Left forelimb (tissue), 1 donor: ENCODE results near the gene KRTAP2-2.
"Not testable (repeated sequence)": the region's sequence is repeated elsewhere in the genome, so short reads cannot be mapped to it uniquely, and the experiment has no call there.

Experiments
- DNase-seq: peaks from one replicate; pipeline ENCODE4 v3.0.0-alpha.2; 2018; ENCODE audit warnings: low spot score

Gene KRTAP2-2

DNA sequence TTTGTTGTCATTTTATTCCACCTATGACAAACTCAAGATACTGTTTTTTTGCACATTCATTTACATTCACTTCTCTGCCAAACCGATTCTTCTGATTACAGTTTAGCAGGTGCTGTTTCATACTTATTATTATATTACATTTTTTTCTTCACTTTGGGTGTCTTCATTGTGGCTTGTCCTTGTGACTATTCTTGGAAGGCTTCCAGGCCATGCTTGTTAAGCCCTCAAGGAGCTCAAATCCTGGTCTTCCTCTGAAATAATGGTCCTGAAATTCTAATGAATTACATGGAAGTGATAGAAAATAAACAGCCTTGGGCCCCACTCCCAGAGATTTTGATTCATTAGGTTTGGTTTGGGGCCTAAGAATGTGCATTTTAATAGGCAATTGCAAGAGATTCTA, 9.3 kb upstream of the KRTAP2-2 start:
- DNase-seq, result no peak

GRCh38 chr17:41063449-41063848, 8.4 kb upstream of the KRTAP2-2 start:
- DNase-seq, result no peak

DNA sequence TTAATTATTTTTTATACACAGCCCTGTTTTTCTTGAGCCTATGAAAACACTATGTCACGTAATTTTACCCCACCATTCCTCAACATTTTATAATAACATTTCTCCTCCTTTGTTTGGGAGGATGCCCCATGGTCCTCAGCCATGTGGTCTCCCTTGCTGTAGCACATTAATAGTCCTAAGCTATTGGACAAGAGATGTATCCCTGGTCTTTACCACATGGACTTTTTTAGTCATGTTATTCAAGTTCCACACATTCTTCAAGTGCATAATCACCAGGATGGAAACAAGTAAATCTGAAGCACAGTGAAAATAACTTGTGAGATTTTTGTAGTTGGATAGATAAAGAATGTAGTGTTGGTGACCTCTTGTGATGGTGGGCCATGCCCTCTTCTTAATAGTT, 6.9 kb upstream of the KRTAP2-2 start:
- DNase-seq, result no peak

GRCh38 chr17:41060052-41060604, 5.1 kb upstream of the KRTAP2-2 start, which contains the start of gene KRTAP2-3:
KRTAP2-3 (minus strand) TSS chr17:41060114; CDS start chr17:41060050, 64 bp downstream.
- DNase-seq, result no peak

DNA sequence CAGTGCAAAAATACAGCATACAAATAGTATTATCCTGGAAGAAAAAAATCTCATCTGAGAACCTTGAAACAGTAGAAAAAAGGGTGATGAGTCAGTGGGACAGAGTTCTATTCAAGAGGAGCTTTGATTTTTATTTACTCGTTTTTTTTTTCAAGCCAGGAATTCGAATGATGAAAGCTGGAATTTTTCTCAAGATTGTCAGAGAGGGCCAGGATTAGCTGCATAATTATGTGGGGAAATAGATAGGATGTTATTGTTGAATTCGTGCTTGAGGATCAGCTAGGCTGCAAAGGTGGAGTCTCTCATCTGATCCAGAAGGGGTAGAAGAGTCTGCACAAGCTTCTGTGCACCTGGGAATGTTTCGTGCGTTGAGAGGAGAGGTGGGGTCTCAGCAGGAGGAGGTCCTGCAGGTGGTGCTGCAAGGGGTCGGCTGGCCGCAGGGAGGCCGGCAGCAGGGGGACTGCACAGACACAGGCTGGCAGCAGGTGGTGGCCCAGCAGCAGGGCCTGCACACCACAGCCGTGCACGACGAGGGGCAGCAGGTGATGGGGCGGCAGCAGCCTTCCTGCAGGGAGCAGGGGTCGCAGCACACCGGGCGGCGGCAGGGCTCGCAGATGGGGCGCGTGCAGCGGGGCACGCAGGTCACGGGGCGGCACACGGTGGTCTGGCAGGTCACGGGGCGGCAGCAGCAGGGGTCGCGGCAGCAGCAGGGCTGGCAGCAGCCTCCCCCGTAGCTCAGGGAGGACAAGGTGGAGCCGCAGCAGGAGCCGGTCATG, 4.4 kb upstream of the KRTAP2-2 start:
- not testable (repeated sequence) for DNase-seq

- no peak for DNase-seq
Observed at GRCh38 chr17:41058741-41059140, 3.7 kb upstream of the KRTAP2-2 start.

GRCh38 chr17:41057547-41057946, 2.5 kb upstream of the KRTAP2-2 start:
- DNase-seq, result no peak

- DNase-seq, result not testable (repeated sequence)
Observed at GRCh38 chr17:41054556-41054955, 474 bp downstream of the KRTAP2-2 start.

DNA sequence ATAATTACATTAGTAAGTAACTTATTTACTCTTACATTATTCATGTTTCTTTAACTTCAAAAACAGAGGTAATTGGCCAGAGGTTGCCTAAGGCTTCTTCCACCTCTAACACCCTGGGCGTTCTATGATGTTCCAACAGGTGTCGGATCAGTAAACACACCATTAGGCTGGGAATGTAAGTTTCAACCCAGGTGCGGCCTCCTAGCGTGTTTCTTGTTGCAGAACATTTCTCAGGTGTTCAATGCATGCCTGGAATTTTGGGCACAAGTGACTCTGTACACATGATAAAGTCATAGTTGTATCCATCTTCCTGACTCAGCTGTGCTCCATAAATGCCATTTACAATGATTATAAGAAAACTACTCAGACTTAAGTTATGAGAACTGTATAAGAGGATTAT, 1.0 kb downstream of the KRTAP2-2 start:
- DNase-seq, result no peak

GRCh38 chr17:41052566-41052965, 2.5 kb downstream of the KRTAP2-2 start:
- DNase-seq, result no peak

DNA sequence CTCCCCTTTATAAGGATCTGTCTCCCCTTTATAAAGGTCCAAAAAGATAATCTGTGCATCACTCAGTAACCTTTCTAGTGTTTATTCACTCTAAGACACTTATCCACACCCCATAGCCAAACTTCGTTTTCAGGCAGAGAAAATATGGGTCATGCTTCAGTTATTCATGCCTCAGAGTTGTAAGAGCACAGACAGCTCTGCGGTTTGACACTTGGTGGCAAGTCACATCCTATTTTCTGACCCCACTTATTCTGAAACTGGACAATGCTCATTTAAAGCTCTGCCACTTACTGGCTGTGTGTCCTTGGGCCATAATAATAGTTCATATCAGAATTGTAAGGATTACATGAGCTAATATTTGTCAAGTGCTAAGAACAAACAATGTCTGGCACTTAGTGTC, 5.9 kb downstream of the KRTAP2-2 start:
- no peak for DNase-seq

DNA sequence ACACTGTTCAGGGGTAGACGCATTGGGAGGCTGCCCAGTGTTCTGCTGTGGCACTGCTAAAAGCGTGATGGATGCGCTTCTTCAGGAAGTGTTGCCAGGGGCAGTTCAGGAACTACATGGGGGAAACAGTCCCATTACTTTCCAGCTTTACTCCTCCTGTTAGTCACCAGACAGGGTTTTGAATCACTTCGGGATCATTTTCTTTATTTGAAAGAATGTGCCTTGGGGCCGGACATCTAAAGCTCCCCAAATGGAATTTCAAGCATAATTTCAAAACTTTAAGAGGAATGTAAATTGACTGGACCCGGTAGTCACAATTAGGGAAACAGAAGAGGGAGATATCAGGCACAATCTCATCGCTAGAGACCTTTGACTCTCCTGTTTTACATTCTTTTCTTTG, 6.6 kb downstream of the KRTAP2-2 start:
- no peak for DNase-seq

DNA sequence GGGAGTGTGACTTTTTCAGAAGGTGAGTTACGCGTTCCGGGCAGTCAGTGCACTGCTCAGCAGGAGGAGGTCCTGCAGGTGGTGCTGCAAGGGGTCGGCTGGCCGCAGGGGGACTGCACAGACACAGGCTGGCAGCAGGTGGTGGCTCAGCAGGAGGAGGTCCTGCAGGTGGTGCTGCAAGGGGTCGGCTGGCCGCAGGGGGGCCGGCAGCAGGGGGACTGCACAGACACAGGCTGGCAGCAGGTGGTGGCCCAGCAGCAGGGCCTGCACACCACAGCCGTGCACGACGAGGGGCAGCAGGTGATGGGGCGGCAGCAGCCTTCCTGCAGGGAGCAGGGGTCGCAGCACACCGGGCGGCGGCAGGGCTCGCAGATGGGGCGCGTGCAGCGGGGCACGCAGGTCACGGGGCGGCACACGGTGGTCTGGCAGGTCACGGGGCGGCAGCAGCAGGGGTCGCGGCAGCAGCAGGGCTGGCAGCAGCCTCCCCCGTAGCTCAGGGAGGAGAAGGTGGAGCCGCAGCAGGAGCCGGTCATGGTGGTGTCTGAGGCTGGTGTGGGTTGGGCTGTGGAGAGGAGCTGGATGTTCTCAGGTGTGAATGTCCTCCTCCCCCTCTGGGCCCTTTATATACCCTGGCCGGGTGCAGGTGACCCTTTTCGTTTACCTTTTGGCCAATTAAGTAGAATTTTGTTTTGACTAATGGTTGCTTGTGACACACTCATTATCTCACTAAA, 8.1 kb downstream of the KRTAP2-2 start, which contains the start of gene KRTAP2-1:
TSS of gene KRTAP2-1 (minus strand) at position 582 of the 731 bp plus-strand sequence. CDS start at position 533, 49 bp downstream.
- DNase-seq, result not testable (repeated sequence)

DNA sequence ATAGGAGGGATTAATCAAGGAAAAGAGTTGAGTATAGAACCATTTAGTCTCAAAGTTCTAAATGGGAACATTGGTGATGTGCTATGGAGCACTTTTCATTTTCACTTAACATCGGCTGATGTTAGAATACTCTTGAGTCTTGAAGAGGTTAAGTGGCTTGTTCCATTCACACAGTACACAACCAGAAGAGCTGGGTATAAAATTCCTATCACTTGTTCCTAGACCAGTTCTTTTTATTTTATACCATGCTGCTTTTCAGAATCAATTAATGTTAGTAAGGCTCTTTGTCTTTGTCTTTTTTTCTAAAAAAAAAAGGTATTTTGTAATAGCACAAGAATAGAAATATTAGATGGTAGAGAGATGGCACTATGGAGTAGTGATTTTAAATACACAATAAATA, 12.1 kb downstream of the KRTAP2-2 start:
- DNase-seq, result no peak

- peak; percentile 65 for DNase-seq
Observed at GRCh38 chr17:41040783-41041571, 14.1 kb downstream of the KRTAP2-2 start, which contains the start of gene KRTAP1-1. KRTAP1-1 (minus strand) TSS chr17:41041450; CDS start chr17:41041397, 53 bp downstream.

DNA sequence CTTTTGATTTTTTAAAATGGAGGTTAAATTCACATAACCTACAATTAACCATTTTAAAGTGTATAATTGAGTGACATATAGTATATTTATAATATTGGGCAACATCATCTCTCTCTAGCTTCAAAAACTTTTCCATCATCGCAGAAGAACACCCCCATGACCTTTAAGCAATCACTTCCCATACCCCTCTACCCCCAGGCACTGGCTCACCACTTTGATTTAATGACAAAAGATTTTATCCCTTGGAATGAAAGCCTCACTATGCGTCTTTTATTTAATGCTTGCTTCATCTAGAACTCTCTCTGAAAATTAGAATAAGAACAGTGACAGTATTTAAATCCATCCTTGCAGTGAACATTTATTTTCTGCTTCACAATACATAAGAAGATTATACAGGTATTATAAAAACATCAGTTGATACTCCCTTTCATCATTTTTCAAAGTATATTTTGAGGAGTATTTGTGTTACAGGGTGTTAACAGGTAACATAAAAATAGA, 17.1 kb downstream of the KRTAP2-2 start:
- DNase-seq, result no peak

DNA sequence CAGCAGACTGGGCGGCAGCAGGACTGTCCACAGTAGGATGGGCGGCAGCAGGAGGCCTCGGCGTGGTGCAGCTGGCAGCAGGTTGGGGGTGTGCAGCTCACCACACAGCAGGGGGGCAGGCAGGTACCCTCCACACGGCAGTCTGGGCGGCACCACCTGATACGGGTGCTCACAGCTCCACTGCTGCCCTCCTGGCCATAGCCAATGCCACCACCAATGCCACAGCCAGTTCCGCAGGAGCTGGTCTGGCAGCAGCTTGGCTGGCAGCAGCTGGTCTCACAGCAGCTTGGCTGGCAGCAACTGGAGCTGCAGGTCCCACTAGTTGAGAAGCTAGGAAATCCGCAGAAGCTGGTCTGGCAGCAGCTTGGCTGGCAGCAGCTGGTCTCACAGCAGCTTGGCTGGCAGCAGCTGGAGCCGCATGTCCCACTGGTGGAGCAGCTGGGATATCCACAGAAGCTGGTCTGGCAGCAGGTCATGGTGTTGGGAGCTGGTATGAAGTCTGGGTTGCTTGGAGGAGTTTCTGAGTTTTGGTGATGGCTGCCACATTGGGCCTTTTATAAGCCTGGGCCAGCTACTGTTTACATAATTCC, 20.6 kb downstream of the KRTAP2-2 start, which contains the start of gene KRTAP1-3:
TSS of gene KRTAP1-3 (minus strand) at position 529 of the 590 bp plus-strand sequence. CDS start at position 476, 53 bp downstream.
- not testable (repeated sequence) for DNase-seq

DNA sequence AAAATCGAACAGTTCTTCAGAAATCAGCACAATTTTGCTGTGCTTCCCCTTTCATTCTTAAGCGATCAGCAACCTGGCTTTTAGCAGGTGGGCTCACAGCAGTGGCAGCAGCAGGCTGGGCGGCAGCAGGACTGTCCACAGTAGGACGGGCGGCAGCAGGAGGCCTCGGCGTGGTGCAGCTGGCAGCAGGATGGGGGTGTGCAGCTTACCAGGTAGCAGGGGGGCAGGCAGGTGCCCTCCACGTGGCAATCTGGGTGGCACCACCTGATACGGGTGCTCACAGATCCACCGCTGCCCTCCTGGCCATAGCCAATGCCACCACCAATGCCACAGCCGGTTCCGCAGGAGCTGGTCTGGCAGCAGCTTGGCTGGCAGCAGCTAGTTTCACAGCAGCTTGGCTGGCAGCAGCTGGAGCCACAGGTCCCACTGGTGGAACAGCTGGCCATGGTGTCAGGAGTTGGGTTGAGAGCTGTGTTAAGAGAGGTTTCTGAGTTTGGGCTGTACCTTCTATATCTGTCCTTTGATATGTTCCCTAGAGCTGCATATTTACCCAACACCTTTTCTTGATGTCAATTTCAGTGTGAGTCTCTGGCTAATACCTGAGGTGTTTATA, 25.3 kb downstream of the KRTAP2-2 start, which contains the start of gene KRTAP1-4:
TSS of gene KRTAP1-4 (minus strand) at position 563 of the 613 bp plus-strand sequence. CDS start at position 446, 117 bp downstream.
- DNase-seq, result no peak

- DNase-seq, result no peak
Observed at GRCh38 chr17:41026715-41027471, 28.1 kb downstream of the KRTAP2-2 start, which contains the start of gene KRTAP1-5. KRTAP1-5 (minus strand) TSS chr17:41027208; CDS start chr17:41027155, 53 bp downstream.

DNA sequence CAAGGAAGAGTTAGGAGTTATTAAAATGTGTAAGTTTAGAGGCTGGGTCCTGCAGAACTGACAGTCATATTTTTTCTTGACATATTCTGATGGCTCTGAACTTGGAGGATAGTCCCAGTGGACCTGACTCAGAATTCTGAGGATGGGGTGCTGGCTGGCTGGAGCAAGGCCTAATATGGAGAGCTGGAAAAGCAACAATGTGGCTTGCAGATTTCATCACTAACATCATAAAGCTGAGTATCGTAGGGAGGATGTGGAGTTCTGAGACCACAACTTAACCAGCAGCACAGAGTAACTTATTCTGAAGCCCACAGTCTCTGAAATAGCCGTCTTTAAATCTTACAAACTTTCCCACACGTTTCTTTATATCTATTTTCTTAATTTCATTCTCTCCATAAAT, 30.3 kb downstream of the KRTAP2-2 start:
- no peak for DNase-seq
